Activated T-cell treated with anti-CD3 and anti-CD28 coated beads, Interleukin-2, amount 50 U/mL, for 24 hours (primary cell): ENCODE results near the gene CCDC87.
"Not testable (repeated sequence)": the region's sequence is repeated elsewhere in the genome, so short reads cannot be mapped to it uniquely, and the experiment has no call there.

ENCODE experiments used
- DNase-seq: peaks from one replicate; pipeline ENCODE4 v3.0.0-alpha.2; 2020
- H3K27ac Mint-ChIP-seq: 2 replicates; pipeline ENCODE4 v1.8.0; 2020; ENCODE audit warnings: mild to moderate bottlenecking, mixed read lengths
- H3K27me3 Mint-ChIP-seq: 2 replicates; pipeline ENCODE4 v1.8.0; 2020; ENCODE audit warnings: mixed read lengths
- H3K36me3 Mint-ChIP-seq: 2 replicates; pipeline ENCODE4 v1.8.0; 2020; ENCODE audit warnings: low read depth, mixed read lengths
- H3K4me1 Mint-ChIP-seq: 2 replicates; pipeline ENCODE4 v1.8.0; 2020; ENCODE audit warnings: low read depth, mixed read lengths
- H3K4me3 Mint-ChIP-seq: 2 replicates; pipeline ENCODE4 v1.8.0; 2020; ENCODE audit warnings: mild to moderate bottlenecking, moderate library complexity, mixed read lengths
- H3K9me3 Mint-ChIP-seq: 2 replicates; pipeline ENCODE4 v1.8.0; 2020; ENCODE audit warnings: mixed read lengths

CCDC87 gene

GRCh38 chr11:66600631-66601233 lies 7.9 kb upstream of the CCDC87 start:
- Mint-ChIP-seq H3K4me3 (no peak overlapping the region), H3K9me3 (no peaks in the 10 kb centered on the region), H3K27ac (peak overlapping the region; percentile 34), H3K27me3 (no peaks in the 10 kb centered on the region), H3K4me1 (no peaks in the 10 kb centered on the region), H3K36me3 (peaks cover 53% of the 10 kb centered on the region)
- no peak for DNase-seq

GRCh38 chr11:66600219-66600618 lies 7.4 kb upstream of the CCDC87 start:
- no peak overlapping the region for H3K4me3 Mint-ChIP-seq
- peaks cover 5% of the 10 kb centered on the region for H3K4me1 Mint-ChIP-seq
- no peak overlapping the region for H3K27ac Mint-ChIP-seq
- DNase-seq = no peak
- no peaks in the 10 kb centered on the region for H3K27me3 Mint-ChIP-seq
- no peaks in the 10 kb centered on the region for H3K9me3 Mint-ChIP-seq
- peaks cover 47% of the 10 kb centered on the region for H3K36me3 Mint-ChIP-seq

- no peak overlapping the region for H3K27ac Mint-ChIP-seq
Observed at GRCh38 chr11:66598993-66599392, 6.1 kb upstream of the CCDC87 start.

GRCh38 chr11:66595245-66595904 lies 2.5 kb upstream of the CCDC87 start:
- no peak for DNase-seq
- H3K27me3 Mint-ChIP-seq = no peaks in the 10 kb centered on the region
- H3K9me3 Mint-ChIP-seq = no peaks in the 10 kb centered on the region
- H3K27ac Mint-ChIP-seq = no peak overlapping the region
- H3K36me3 Mint-ChIP-seq = peaks cover 23% of the 10 kb centered on the region
- peak overlapping the region; percentile 4 for H3K4me3 Mint-ChIP-seq
- peaks cover 28% of the 10 kb centered on the region for H3K4me1 Mint-ChIP-seq

More at GRCh38 chr11:66598993-66599392, 6.1 kb upstream of the CCDC87 start:
- peaks cover 11% of the 10 kb centered on the region for H3K4me1 Mint-ChIP-seq
- no peak overlapping the region for H3K4me3 Mint-ChIP-seq
- peaks cover 37% of the 10 kb centered on the region for H3K36me3 Mint-ChIP-seq
- DNase-seq = no peak
- H3K9me3 Mint-ChIP-seq = no peaks in the 10 kb centered on the region
- H3K27me3 Mint-ChIP-seq = no peaks in the 10 kb centered on the region

GRCh38 chr11:66593650-66594049 lies 787 bp upstream of the CCDC87 start:
- no peak for DNase-seq
- Mint-ChIP-seq H3K4me1 (peaks cover 28% of the 10 kb centered on the region), H3K4me3 (peak overlapping the region; percentile 100), H3K36me3 (peaks cover 6% of the 10 kb centered on the region), H3K9me3 (no peaks in the 10 kb centered on the region), H3K27ac (peak overlapping the region; percentile 99), H3K27me3 (no peaks in the 10 kb centered on the region)

GRCh38 chr11:66593303-66593635 lies 406 bp upstream of the CCDC87 start:
- DNase-seq = no peak
- Mint-ChIP-seq H3K27me3 (no peaks in the 10 kb centered on the region), H3K36me3 (peaks cover 5% of the 10 kb centered on the region), H3K4me1 (peaks cover 28% of the 10 kb centered on the region), H3K9me3 (no peaks in the 10 kb centered on the region), H3K4me3 (peak overlapping the region; percentile 100), H3K27ac (peak overlapping the region; percentile 99)

- H3K9me3 Mint-ChIP-seq = no peaks in the 10 kb centered on the region
Observed at GRCh38 chr11:66591175-66591574, 1.7 kb downstream of the CCDC87 start.

GRCh38 chr11:66589996-66590675 lies 2.7 kb downstream of the CCDC87 start:
- DNase-seq = no peak
- Mint-ChIP-seq H3K27ac (no peak overlapping the region), H3K27me3 (no peaks in the 10 kb centered on the region), H3K9me3 (no peaks in the 10 kb centered on the region), H3K4me1 (peaks cover 22% of the 10 kb centered on the region), H3K36me3 (peaks cover 5% of the 10 kb centered on the region), H3K4me3 (no peak overlapping the region)

More at GRCh38 chr11:66591175-66591574, 1.7 kb downstream of the CCDC87 start:
- Mint-ChIP-seq H3K4me3 (no peak overlapping the region), H3K4me1 (peaks cover 28% of the 10 kb centered on the region), H3K36me3 (peaks cover 5% of the 10 kb centered on the region), H3K27ac (no peak overlapping the region), H3K27me3 (no peaks in the 10 kb centered on the region)
- no peak for DNase-seq

GRCh38 chr11:66589315-66589714 lies 3.5 kb downstream of the CCDC87 start:
- DNase-seq, H3K36me3 Mint-ChIP-seq, H3K27ac Mint-ChIP-seq, H3K4me3 Mint-ChIP-seq, H3K9me3 Mint-ChIP-seq, H3K27me3 Mint-ChIP-seq: not testable (repeated sequence)
- peaks cover 17% of the 10 kb centered on the region for H3K4me1 Mint-ChIP-seq

- Mint-ChIP-seq H3K4me1 (peaks cover 2% of the 10 kb centered on the region), H3K27me3 (no peaks in the 10 kb centered on the region)
- no peak for DNase-seq
Observed at GRCh38 chr11:66586136-66586535, 6.7 kb downstream of the CCDC87 start.

GRCh38 chr11:66585447-66585846 lies 7.4 kb downstream of the CCDC87 start:
- DNase-seq, H3K4me3 Mint-ChIP-seq, H3K36me3 Mint-ChIP-seq, H3K27ac Mint-ChIP-seq, H3K27me3 Mint-ChIP-seq, H3K9me3 Mint-ChIP-seq, H3K4me1 Mint-ChIP-seq: not testable (repeated sequence)

More at GRCh38 chr11:66586136-66586535, 6.7 kb downstream of the CCDC87 start:
- no peak overlapping the region for H3K4me3 Mint-ChIP-seq
- no peaks in the 10 kb centered on the region for H3K36me3 Mint-ChIP-seq
- H3K27ac Mint-ChIP-seq = no peak overlapping the region
- peaks cover 5% of the 10 kb centered on the region for H3K9me3 Mint-ChIP-seq

- not testable (repeated sequence) for DNase-seq, H3K27me3 Mint-ChIP-seq, H3K4me3 Mint-ChIP-seq, H3K27ac Mint-ChIP-seq, H3K9me3 Mint-ChIP-seq, H3K36me3 Mint-ChIP-seq
- H3K4me1 Mint-ChIP-seq = peaks cover 18% of the 10 kb centered on the region
Observed at GRCh38 chr11:66582565-66583147, 10.2 kb downstream of the CCDC87 start.

- H3K4me1 Mint-ChIP-seq = peaks cover 18% of the 10 kb centered on the region
- H3K27ac Mint-ChIP-seq = no peak overlapping the region
- DNase-seq = no peak
- H3K36me3 Mint-ChIP-seq = no peaks in the 10 kb centered on the region
- peaks cover 5% of the 10 kb centered on the region for H3K9me3 Mint-ChIP-seq
- H3K4me3 Mint-ChIP-seq = no peak overlapping the region
- peaks cover 3% of the 10 kb centered on the region for H3K27me3 Mint-ChIP-seq
Observed at GRCh38 chr11:66581261-66581660, 11.6 kb downstream of the CCDC87 start.

- no peaks in the 10 kb centered on the region for H3K36me3 Mint-ChIP-seq
- peaks cover 3% of the 10 kb centered on the region for H3K27me3 Mint-ChIP-seq
- H3K4me1 Mint-ChIP-seq = peaks cover 18% of the 10 kb centered on the region
- H3K27ac Mint-ChIP-seq = no peak overlapping the region
- DNase-seq = no peak
- H3K9me3 Mint-ChIP-seq = peaks cover 5% of the 10 kb centered on the region
- H3K4me3 Mint-ChIP-seq = no peak overlapping the region
Observed at GRCh38 chr11:66580803-66581202, 12.1 kb downstream of the CCDC87 start.
